Right lobe of liver (tissue), 4 donors: Measurements from ENCODE around the gene VCAM1.

Experiments
- CTCF ChIP-seq, 4 donors: fragments of 200-600 bp in 3 of 4; fragments of 450-650 bp in 1 of 4; IDR thresholded peaks; one replicate each; pipeline versions ENCODE4 v1.5.1 to v1.8.0; 2016 to 2022; ENCODE audit warnings: antibody characterized with exemption in 4 of 4, mild to moderate bottlenecking in 2 of 4
- POLR2A ChIP-seq: fragments of 450-650 bp; IDR thresholded peaks from one replicate; pipeline ENCODE4 v1.6.1; 2017; ENCODE audit warnings: antibody characterized with exemption, mild to moderate bottlenecking
- donor health status: DM: no; HTN: no; CAD: no.
- donor health status: DM: no; HTN: no; CAD: no.
- donor health status: DM: no; HTN: yes; CAD: no.

GRCh38 chr1:100773444-100773843 is 53.9 kb downstream of the VCAM1 start:
- no peak for TF ChIP-seq POLR2A
- no peak for TF ChIP-seq CTCF (IDR thresholded peaks at IDR 0.05)
